ENCODE measurements around the gene SLC52A3. TPM values are rescaled to one million over a fixed set of nuclear protein-coding genes. Genes with fewer than 3 reads are reported as not detected.
A peak's percentile ranks its signal among the peaks of the same experiment; 100 is the strongest.
"Not testable (repeated sequence)": the region's sequence is repeated elsewhere in the genome, so short reads cannot be mapped to it uniquely, and the experiment has no call there.

Gene SLC52A3
- not detected in 2 replicates for total RNA-seq

DNA sequence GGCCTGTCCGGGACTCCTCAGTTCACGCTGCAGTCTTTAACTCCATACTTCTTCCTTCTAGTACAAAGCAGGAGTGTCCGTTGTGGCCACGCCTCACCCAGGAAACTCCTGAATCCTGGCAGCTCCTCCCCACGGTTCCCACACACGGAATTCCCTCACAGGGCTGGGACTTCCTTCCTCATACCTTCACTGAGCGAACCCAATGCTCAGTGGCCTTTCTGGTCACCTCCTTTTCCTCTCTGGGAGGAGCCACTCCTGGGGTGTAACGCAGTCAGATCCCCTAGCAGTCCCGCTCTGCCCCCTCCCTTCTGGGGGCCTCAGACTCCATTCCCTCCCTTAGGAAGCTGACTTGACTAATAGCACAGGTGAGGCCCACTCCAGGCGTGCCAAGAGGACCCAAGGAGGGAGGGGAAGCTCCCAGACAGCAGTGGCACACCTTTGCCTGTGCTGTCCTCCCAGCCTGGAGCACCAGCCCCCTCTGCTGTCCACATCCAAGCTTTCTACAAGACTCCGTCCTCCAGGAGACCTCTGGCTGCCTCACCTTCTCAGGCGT lies at the start of gene SLC52A3:
SLC52A3 (minus strand) TSS at position 75 of the 553 bp plus-strand sequence. CDS start 2,726 bp downstream, outside the sequence.
- no peak within 1 kb of the TSS for H3K27ac ChIP-seq (ENCODE audit: low read depth, low read length)
- H3K36me3 ChIP-seq (ENCODE audit: insufficient read depth, low read length), result no peaks in the 10 kb centered on the region
- TF ChIP-seq, protein P1, sequence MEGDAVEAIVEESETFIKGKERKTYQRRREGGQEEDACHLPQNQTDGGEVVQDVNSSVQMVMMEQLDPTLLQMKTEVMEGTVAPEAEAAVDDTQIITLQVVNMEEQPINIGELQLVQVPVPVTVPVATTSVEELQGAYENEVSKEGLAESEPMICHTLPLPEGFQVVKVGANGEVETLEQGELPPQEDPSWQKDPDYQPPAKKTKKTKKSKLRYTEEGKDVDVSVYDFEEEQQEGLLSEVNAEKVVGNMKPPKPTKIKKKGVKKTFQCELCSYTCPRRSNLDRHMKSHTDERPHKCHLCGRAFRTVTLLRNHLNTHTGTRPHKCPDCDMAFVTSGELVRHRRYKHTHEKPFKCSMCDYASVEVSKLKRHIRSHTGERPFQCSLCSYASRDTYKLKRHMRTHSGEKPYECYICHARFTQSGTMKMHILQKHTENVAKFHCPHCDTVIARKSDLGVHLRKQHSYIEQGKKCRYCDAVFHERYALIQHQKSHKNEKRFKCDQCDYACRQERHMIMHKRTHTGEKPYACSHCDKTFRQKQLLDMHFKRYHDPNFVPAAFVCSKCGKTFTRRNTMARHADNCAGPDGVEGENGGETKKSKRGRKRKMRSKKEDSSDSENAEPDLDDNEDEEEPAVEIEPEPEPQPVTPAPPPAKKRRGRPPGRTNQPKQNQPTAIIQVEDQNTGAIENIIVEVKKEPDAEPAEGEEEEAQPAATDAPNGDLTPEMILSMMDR (IDR thresholded peaks at IDR 0.05; ENCODE audit: extremely low read depth, low read depth, low read length), result no peak
- no peaks in the 10 kb centered on the region for H3K79me2 ChIP-seq (ENCODE audit: insufficient read depth, low read length)
- peaks cover 2% of the 10 kb centered on the region for H3K9me3 ChIP-seq (ENCODE audit: low read depth, low read length)
- no peaks in the 10 kb centered on the region for H3K4me1 ChIP-seq (ENCODE audit: insufficient read depth, low read length)
- H3K4me3 ChIP-seq (ENCODE audit: insufficient read depth, low read length), result no peak within 1 kb of the TSS
- no peaks in the 10 kb centered on the region for H4K20me1 ChIP-seq (ENCODE audit: insufficient read depth, low read length)
- H3K4me2 ChIP-seq (ENCODE audit: insufficient read depth, low read length), result no peak within 1 kb of the TSS
- no peak for DNase-seq (ENCODE audit: insufficient read length, low spot score, missing footprints)
- peak within 1 kb of the TSS; percentile 41 for H2AFZ ChIP-seq (ENCODE audit: low read length)
- no peaks in the 10 kb centered on the region for H3K27me3 ChIP-seq (ENCODE audit: insufficient read depth, low read length)

- no peaks in the 10 kb centered on the region for H4K20me1 ChIP-seq (ENCODE audit: insufficient read depth, low read length)
- no peaks in the 10 kb centered on the region for H3K36me3 ChIP-seq (ENCODE audit: insufficient read depth, low read length)
- H3K4me3 ChIP-seq (ENCODE audit: insufficient read depth, low read length), result no peak overlapping the region
- H3K9me3 ChIP-seq (ENCODE audit: low read depth, low read length), result no peaks in the 10 kb centered on the region
- H3K27me3 ChIP-seq (ENCODE audit: insufficient read depth, low read length), result no peaks in the 10 kb centered on the region
- H3K79me2 ChIP-seq (ENCODE audit: insufficient read depth, low read length), result no peaks in the 10 kb centered on the region
- DNase-seq (ENCODE audit: insufficient read length, low spot score, missing footprints), result peak; percentile 90
- no peak overlapping the region for H3K27ac ChIP-seq (ENCODE audit: low read depth, low read length)
- no peaks in the 10 kb centered on the region for H3K4me1 ChIP-seq (ENCODE audit: insufficient read depth, low read length)
- TF ChIP-seq, protein P1 (IDR thresholded peaks at IDR 0.05; ENCODE audit: extremely low read depth, low read depth, low read length), result peak; percentile 99
- no peak overlapping the region for H3K4me2 ChIP-seq (ENCODE audit: insufficient read depth, low read length)
- no peak overlapping the region for H2AFZ ChIP-seq (ENCODE audit: low read length)
Measured at GRCh38 chr20:815914-816606, 47.8 kb upstream of the SLC52A3 start.

DNA sequence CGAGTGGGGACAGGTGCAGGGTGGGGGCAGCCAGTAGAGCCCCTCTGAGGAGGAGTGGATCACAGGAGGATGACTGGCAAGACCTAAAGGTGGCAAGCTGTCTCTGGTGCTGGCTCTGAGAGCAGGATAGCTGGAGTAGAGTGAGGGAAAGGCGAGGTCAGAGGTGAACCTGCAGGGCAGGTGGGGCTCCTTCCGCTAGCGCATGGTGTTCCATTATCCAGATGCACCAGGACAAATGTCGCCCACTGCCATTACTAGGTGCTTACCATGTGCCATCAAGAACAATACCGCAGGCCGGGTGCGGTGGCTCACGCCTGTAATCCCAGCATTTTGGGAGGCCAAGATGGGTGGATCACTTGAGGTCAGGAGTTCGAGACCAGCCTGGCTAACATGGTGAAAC lies 46.9 kb upstream of the SLC52A3 start:
- Histone ChIP-seq H4K20me1 (ENCODE audit: insufficient read depth, low read length) (no peaks in the 10 kb centered on the region), H3K27me3 (ENCODE audit: insufficient read depth, low read length) (no peaks in the 10 kb centered on the region), H2AFZ (ENCODE audit: low read length) (no peak overlapping the region), H3K4me3 (ENCODE audit: insufficient read depth, low read length) (no peak overlapping the region), H3K9me3 (ENCODE audit: low read depth, low read length) (no peaks in the 10 kb centered on the region), H3K79me2 (ENCODE audit: insufficient read depth, low read length) (no peaks in the 10 kb centered on the region), H3K4me2 (ENCODE audit: insufficient read depth, low read length) (no peak overlapping the region), H3K36me3 (ENCODE audit: insufficient read depth, low read length) (no peaks in the 10 kb centered on the region), H3K27ac (ENCODE audit: low read depth, low read length) (no peak overlapping the region), H3K4me1 (ENCODE audit: insufficient read depth, low read length) (no peaks in the 10 kb centered on the region)
- DNase-seq (ENCODE audit: insufficient read length, low spot score, missing footprints), result no peak
- TF ChIP-seq, protein P1 (IDR thresholded peaks at IDR 0.05; ENCODE audit: extremely low read depth, low read depth, low read length), result no peak

GRCh38 chr20:813390-813789 lies 45.1 kb upstream of the SLC52A3 start:
- Histone ChIP-seq H3K4me1 (ENCODE audit: insufficient read depth, low read length) (no peaks in the 10 kb centered on the region), H4K20me1 (ENCODE audit: insufficient read depth, low read length) (no peaks in the 10 kb centered on the region), H3K4me2 (ENCODE audit: insufficient read depth, low read length) (no peak overlapping the region), H3K9me3 (ENCODE audit: low read depth, low read length) (no peaks in the 10 kb centered on the region), H3K27me3 (ENCODE audit: insufficient read depth, low read length) (no peaks in the 10 kb centered on the region), H2AFZ (ENCODE audit: low read length) (no peak overlapping the region), H3K27ac (ENCODE audit: low read depth, low read length) (no peak overlapping the region), H3K36me3 (ENCODE audit: insufficient read depth, low read length) (no peaks in the 10 kb centered on the region), H3K79me2 (ENCODE audit: insufficient read depth, low read length) (no peaks in the 10 kb centered on the region), H3K4me3 (ENCODE audit: insufficient read depth, low read length) (no peak overlapping the region)
- DNase-seq (ENCODE audit: insufficient read length, low spot score, missing footprints), result no peak
- TF ChIP-seq, protein P1 (IDR thresholded peaks at IDR 0.05; ENCODE audit: extremely low read depth, low read depth, low read length), result no peak

DNA sequence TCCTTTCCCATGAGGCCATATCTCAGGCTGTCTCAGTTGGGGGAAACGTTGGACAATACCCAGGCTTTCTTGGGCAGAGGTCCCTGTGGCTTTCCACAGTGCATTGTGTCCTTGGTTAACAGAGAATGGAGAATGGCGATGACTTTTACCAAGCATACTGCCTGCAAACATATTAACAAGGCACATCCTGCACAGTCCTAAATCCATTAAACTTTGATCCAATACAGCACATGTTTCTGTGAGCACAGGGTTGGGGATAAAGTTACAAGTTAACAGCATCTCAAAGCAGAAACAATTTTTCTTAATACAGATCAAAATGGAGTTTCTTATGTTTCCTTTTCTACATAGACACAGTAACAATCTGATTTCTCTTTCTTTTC lies 44.1 kb upstream of the SLC52A3 start:
- not testable (repeated sequence) for H3K4me1 ChIP-seq (ENCODE audit: insufficient read depth, low read length); H3K36me3 ChIP-seq (ENCODE audit: insufficient read depth, low read length); H3K4me3 ChIP-seq (ENCODE audit: insufficient read depth, low read length); DNase-seq (ENCODE audit: insufficient read length, low spot score, missing footprints); H3K4me2 ChIP-seq (ENCODE audit: insufficient read depth, low read length); H3K79me2 ChIP-seq (ENCODE audit: insufficient read depth, low read length); H3K27me3 ChIP-seq (ENCODE audit: insufficient read depth, low read length); H2AFZ ChIP-seq (ENCODE audit: low read length); H3K9me3 ChIP-seq (ENCODE audit: low read depth, low read length); H3K27ac ChIP-seq (ENCODE audit: low read depth, low read length); H4K20me1 ChIP-seq (ENCODE audit: insufficient read depth, low read length)

DNA sequence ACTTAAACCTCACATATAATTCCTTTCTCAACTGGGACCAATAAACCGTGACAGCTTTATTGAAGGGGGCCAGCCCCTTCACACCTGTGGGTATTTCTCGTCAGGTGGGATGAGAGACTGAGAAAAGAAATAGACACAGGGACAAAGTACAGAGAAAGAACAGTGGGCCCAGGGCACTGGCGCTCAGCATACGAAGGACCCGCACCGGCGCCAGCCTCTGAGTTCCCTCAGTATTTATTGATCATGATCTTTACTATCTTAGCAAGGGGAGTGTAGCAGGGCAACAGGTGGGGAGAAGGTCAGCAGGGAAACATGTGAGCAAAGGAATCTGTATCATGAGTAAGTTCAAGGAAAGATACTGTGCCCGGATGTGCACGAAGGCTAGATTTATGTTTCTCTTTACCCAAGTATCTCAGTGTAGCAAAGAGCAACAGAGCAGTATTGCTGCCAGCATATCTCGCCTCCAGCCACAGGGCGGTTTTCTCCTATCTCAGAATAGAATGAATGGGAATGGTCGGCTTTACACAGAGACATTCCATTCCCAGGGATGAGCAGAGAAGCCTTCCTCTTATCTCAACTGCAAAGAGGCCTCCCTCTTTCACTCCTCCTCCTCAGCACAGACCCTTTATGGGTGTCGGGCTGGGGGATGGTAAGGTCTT lies 43.6 kb upstream of the SLC52A3 start:
- not testable (repeated sequence) for H3K27ac ChIP-seq (ENCODE audit: low read depth, low read length); H3K36me3 ChIP-seq (ENCODE audit: insufficient read depth, low read length); H3K79me2 ChIP-seq (ENCODE audit: insufficient read depth, low read length); H3K4me1 ChIP-seq (ENCODE audit: insufficient read depth, low read length); H3K9me3 ChIP-seq (ENCODE audit: low read depth, low read length); H3K4me3 ChIP-seq (ENCODE audit: insufficient read depth, low read length); H3K27me3 ChIP-seq (ENCODE audit: insufficient read depth, low read length); H3K4me2 ChIP-seq (ENCODE audit: insufficient read depth, low read length); DNase-seq (ENCODE audit: insufficient read length, low spot score, missing footprints); H4K20me1 ChIP-seq (ENCODE audit: insufficient read depth, low read length); H2AFZ ChIP-seq (ENCODE audit: low read length)
